ENCODE results near the gene IGIP.

DNA sequence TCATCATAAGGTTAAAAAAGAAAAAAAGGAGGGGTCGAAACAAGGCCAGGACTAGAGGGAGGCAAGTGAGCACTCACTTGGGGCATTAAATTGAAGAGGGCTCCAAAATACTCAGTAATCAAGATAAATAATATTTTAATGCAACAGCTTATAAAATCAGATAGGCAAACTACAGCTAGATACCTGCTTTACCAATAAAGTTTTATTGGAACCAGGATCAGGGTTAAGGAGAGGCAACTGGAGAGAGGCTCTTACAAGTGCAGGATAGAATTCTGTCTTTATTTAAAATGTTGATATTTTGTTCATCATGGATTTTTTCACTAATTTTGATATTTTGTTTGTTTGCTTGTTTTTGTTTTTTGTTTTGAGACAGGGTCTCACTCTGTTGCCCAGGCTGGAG is 42.1 kb upstream of the IGIP start:
- TF ChIP-seq, protein P1, sequence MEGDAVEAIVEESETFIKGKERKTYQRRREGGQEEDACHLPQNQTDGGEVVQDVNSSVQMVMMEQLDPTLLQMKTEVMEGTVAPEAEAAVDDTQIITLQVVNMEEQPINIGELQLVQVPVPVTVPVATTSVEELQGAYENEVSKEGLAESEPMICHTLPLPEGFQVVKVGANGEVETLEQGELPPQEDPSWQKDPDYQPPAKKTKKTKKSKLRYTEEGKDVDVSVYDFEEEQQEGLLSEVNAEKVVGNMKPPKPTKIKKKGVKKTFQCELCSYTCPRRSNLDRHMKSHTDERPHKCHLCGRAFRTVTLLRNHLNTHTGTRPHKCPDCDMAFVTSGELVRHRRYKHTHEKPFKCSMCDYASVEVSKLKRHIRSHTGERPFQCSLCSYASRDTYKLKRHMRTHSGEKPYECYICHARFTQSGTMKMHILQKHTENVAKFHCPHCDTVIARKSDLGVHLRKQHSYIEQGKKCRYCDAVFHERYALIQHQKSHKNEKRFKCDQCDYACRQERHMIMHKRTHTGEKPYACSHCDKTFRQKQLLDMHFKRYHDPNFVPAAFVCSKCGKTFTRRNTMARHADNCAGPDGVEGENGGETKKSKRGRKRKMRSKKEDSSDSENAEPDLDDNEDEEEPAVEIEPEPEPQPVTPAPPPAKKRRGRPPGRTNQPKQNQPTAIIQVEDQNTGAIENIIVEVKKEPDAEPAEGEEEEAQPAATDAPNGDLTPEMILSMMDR (IDR thresholded peaks at IDR 0.05; ENCODE audit: insufficient read depth, low read length): no peak
- TF ChIP-seq GABPA (IDR thresholded peaks at IDR 0.05; ENCODE audit: low read depth): no peak
